HepG2 (cell line): ENCODE measurements around the gene CPVL. TPM values are rescaled to one million over a fixed set of nuclear protein-coding genes. Genes with fewer than 3 reads are reported as not detected.

Experiments used
- ATAC-seq: fragments of 200-7000 bp; cut with Tn5 transposase; 3 replicates; pipeline ENCODE4 v1.9.1; 2020; ENCODE audit warnings: mild to moderate bottlenecking, moderate library complexity
- BruUV-seq: library from RNA; stranded (reverse); fragments of 400-500 nt; replicated peaks from 2 replicates; lab custom pipeline; 2021; lab: Mats Ljungman, UMichigan
- CTCF ChIA-PET: fragments of 300-600 bp; formaldehyde crosslinking; extraction: SDS; loops from one replicate; lab custom pipeline; 2021; ENCODE audit warnings: low total read pairs, inconsistent platforms, low intra/inter-chr PET ratio; lab: Yijun Ruan, JAX
- POLR2A ChIA-PET: fragments of 350-600 bp; sonication (Branson Sonifier 250); formaldehyde crosslinking; loops from one replicate; lab custom pipeline; 2020; ENCODE audit warnings: antibody characterized with exemption, inconsistent platforms; lab: Yijun Ruan, JAX
- DNase-seq: peaks from one replicate; pipeline ENCODE4 v3.0.0-alpha.2; 2015; ENCODE audit warnings: low spot score
- FAIRE-seq: peaks from 3 replicates; lab custom pipeline; 2011; peaks lifted over from hg19 to GRCh38; lab: Jason Lieb, UNC
- H2AFZ ChIP-seq: one replicate; pipeline ENCODE4 v1.6.1; 2011; ENCODE audit warnings: low read length, inconsistent platforms
- H3K27ac ChIP-seq: fragments of 300-600 bp; 3 replicates; pipeline ENCODE4 v1.8.0; 2011; ENCODE audit warnings: mixed run types, mild to moderate bottlenecking, mixed read lengths, low read length, inconsistent platforms; ENCODE audit not compliant: insufficient read depth; ENCODE audit errors: extremely low read length
- H3K27me3 ChIP-seq, 2 experiments: fragments of 200-600 bp in 1 of 2; 2 replicates in 1 of 2; 3 replicates in 1 of 2; pipeline versions ENCODE4 v1.6.0 to v1.8.0; 2011; ENCODE audit warnings: low read length in 2 of 2, mild to moderate bottlenecking in 2 of 2, moderate library complexity in 2 of 2, inconsistent platforms in 1 of 2; ENCODE audit not compliant: insufficient read depth in 2 of 2, control insufficient read depth in 1 of 2
- H3K36me3 ChIP-seq, 2 experiments: fragments of 200-600 bp in 1 of 2; replicated peaks in 1 of 2; 2 replicates in 1 of 2; 3 replicates in 1 of 2; pipeline versions ENCODE4 v1.5.1 to v1.8.0; 2011; ENCODE audit warnings: low read length in 2 of 2, inconsistent platforms in 1 of 2; ENCODE audit not compliant: insufficient read depth in 2 of 2, control insufficient read depth in 1 of 2
- H3K4me1 ChIP-seq: 2 replicates; pipeline ENCODE4 v1.5.1; 2012; ENCODE audit warnings: low read length, inconsistent platforms; ENCODE audit not compliant: insufficient read depth
- H3K4me2 ChIP-seq: 2 replicates; pipeline ENCODE4 v1.6.0; 2011; ENCODE audit warnings: low read depth, low read length, inconsistent platforms
- H3K4me3 ChIP-seq, 3 experiments: fragments of 200-600 bp in 1 of 3; sonication (generic), shearing (Covaris generic) in 1 of 3; replicated peaks in 1 of 3; 2 replicates each; pipeline ENCODE4 v1.5.1; 2011 to 2016; ENCODE audit warnings: low read length in 3 of 3, inconsistent platforms in 2 of 3, low read depth in 2 of 3, mild to moderate bottlenecking in 2 of 3, control low read depth in 1 of 3, mixed read lengths in 1 of 3; ENCODE audit not compliant: insufficient read depth in 1 of 3
- H3K79me2 ChIP-seq: one replicate; pipeline ENCODE4 v1.6.1; 2011; ENCODE audit warnings: low read length, inconsistent platforms; ENCODE audit not compliant: insufficient read depth
- H3K9ac ChIP-seq: 2 replicates; pipeline ENCODE4 v1.6.0; 2011; ENCODE audit warnings: mild to moderate bottlenecking, low read depth, low read length, inconsistent platforms; ENCODE audit not compliant: insufficient read depth
- H3K9me3 ChIP-seq: 2 replicates; pipeline ENCODE4 v1.5.1; 2012; ENCODE audit warnings: mild to moderate bottlenecking, low read length
- H4K20me1 ChIP-seq: 2 replicates; pipeline ENCODE4 v1.6.0; 2011; ENCODE audit warnings: inconsistent platforms, mild to moderate bottlenecking, low read length, moderate library complexity; ENCODE audit not compliant: insufficient read depth
- CAMTA2 ChIP-seq: sonication (generic); formaldehyde crosslinking; IDR thresholded peaks from 2 replicates; pipeline ENCODE4 v1.4.0; 2020; ENCODE audit warnings: mild to moderate bottlenecking, missing genetic modification reagents, borderline replicate concordance
- CERS6 ChIP-seq: sonication (generic); formaldehyde crosslinking; IDR thresholded peaks from 2 replicates; pipeline ENCODE4 v1.5.0; 2020; ENCODE audit warnings: missing genetic modification reagents
- HNRNPH1 ChIP-seq: fragments of 200-400 bp; formaldehyde crosslinking; optimal IDR thresholded peaks from 2 replicates; pipeline ENCODE3; 2017; ENCODE audit warnings: mild to moderate bottlenecking, low read depth, low read length
- IRF1 ChIP-seq: sonication (generic); formaldehyde crosslinking; IDR thresholded peaks from 2 replicates; pipeline ENCODE4 v1.4.0; 2020; ENCODE audit warnings: low read depth, mild to moderate bottlenecking, missing genetic modification reagents
- KAT8 ChIP-seq: IDR thresholded peaks from 2 replicates; pipeline ENCODE4 v1.6.1; 2016; ENCODE audit warnings: missing genetic modification reagents, missing compliant biosample characterization
- NKX3-1 ChIP-seq: sonication (generic); formaldehyde crosslinking; IDR thresholded peaks from 2 replicates; pipeline ENCODE4 v1.5.0; 2020; ENCODE audit warnings: missing genetic modification reagents
- PHB2 ChIP-seq: fragments of 450-650 bp; IDR thresholded peaks from 2 replicates; pipeline ENCODE4 v1.6.1; 2018; ENCODE audit not compliant: partially characterized antibody
- SRSF9 ChIP-seq: fragments of 200-400 bp; formaldehyde crosslinking; IDR thresholded peaks from 2 replicates; pipeline ENCODE4 v1.6.1; 2018; ENCODE audit warnings: borderline replicate concordance, mild to moderate bottlenecking, low read depth, low read length; ENCODE audit not compliant: insufficient read depth, poor library complexity, severe bottlenecking
- ZNF431 ChIP-seq: sonication (generic); formaldehyde crosslinking; IDR thresholded peaks from 2 replicates; pipeline ENCODE4 v1.9.0; 2022; ENCODE audit warnings: missing genetic modification reagents, low read depth, mild to moderate bottlenecking, borderline replicate concordance
- ZNF451 ChIP-seq: sonication (generic); formaldehyde crosslinking; IDR thresholded peaks from 2 replicates; pipeline ENCODE4 v1.5.0; 2020; ENCODE audit warnings: mild to moderate bottlenecking, missing genetic modification reagents
- ZNF737 ChIP-seq: sonication (generic); formaldehyde crosslinking; IDR thresholded peaks from 2 replicates; pipeline ENCODE4 v1.5.0; 2020; ENCODE audit warnings: missing genetic modification reagents, mild to moderate bottlenecking, borderline replicate concordance
- ZSCAN29 ChIP-seq: sonication (generic); formaldehyde crosslinking; conservative IDR thresholded peaks from 2 replicates; pipeline ENCODE4 v1.4.0; 2020; ENCODE audit warnings: mild to moderate bottlenecking, missing genetic modification reagents
- ZSCAN30 ChIP-seq: sonication (generic); formaldehyde crosslinking; IDR thresholded peaks from 2 replicates; pipeline ENCODE4 v1.5.0; 2020; ENCODE audit warnings: mild to moderate bottlenecking, missing genetic modification reagents
- WGBS: methylation state at CpG from one replicate; pipeline ENCODE4 v1.1.6; 2017; ENCODE audit warnings: low lambda C conversion rate; 5-methylcytosine and 5-hydroxymethylcytosine counted together
- in situ Hi-C: cut with HindIII; loops from 2 replicates; pipeline ENCODE4 v1.10.0; 2017; ENCODE audit warnings: low pct_unique_long_range_greater_than_20kb; ENCODE audit not compliant: extremely low pct_ligation_motif_present
- intact Hi-C: fragments of 100-400 bp; cut with micrococcal nuclease; formaldehyde crosslinking; loops from one replicate; pipeline ENCODE4 v1.10.0; 2022; ENCODE audit not compliant: unreplicated experiment
- polyA plus RNA-seq, 8 experiments: library from polyadenylated mRNA; depleted of rRNA in 3 of 8; stranded (reverse) in 7 of 8; unstranded in 1 of 8; fragments of >200 nt; fragmentation: Illumina TruSeq in 4 of 8; extraction: Trizol in 4 of 8; gene quantifications; 2 replicates each; pipeline versions ENCODE4 v1.2.1 to v1.2.3, GENCODE V29; 2011 to 2016; ENCODE audit warnings: low read depth in 4 of 8, missing spikeins in 1 of 8, mixed read lengths in 1 of 8; ENCODE audit not compliant: insufficient read depth in 1 of 8
- total RNA-seq, 5 experiments: library from RNA; depleted of rRNA; stranded (reverse); fragments of >200 nt; fragmentation: Illumina TruSeq; extraction: Trizol; gene quantifications; 2 replicates each; pipeline ENCODE4 v1.2.3, GENCODE V29; 2016; ENCODE audit warnings: low read depth in 1 of 5
- TF ChIP-seq, protein P1 (sequence below): sonication (generic); formaldehyde crosslinking; IDR thresholded peaks from 2 replicates; pipeline ENCODE4 v1.8.0; 2022; ENCODE audit warnings: missing genetic modification reagents, low read depth, mild to moderate bottlenecking, borderline replicate concordance
- TF ChIP-seq, protein P2 (sequence below): sonication (generic); formaldehyde crosslinking; IDR thresholded peaks from 2 replicates; pipeline ENCODE4 v1.5.1; 2020; ENCODE audit warnings: missing genetic modification reagents, mild to moderate bottlenecking, borderline replicate concordance

CPVL gene
- total and polyA plus RNA-seq, 2 of the 13 experiments (the other 11 are each of a cell fraction or from before 2014, with no cell fraction given) = 59.2 to 294 TPM

GRCh38 chr7:29009947-29010346 lies 136.4 kb downstream of the CPVL start:
- H4K20me1 ChIP-seq = no peaks in the 10 kb centered on the region

GRCh38 chr7:29008590-29008989 lies 137.7 kb downstream of the CPVL start:
- intact Hi-C loops (no loop called here), in situ Hi-C loops (no loop called here)
- Histone ChIP-seq H3K9me3 (no peaks in the 10 kb centered on the region), H3K27ac (no peak overlapping the region), H3K4me2 (no peak overlapping the region), H3K79me2 (no peaks in the 10 kb centered on the region), H4K20me1 (no peaks in the 10 kb centered on the region), H3K4me1 (0 out of 2 replicates have a peak, but pooled peaks cover 5% of the 10 kb centered on the region), H2AFZ (no peak overlapping the region), H3K9ac (no peak overlapping the region), H3K27me3 (no peaks in the 10 kb centered on the region), H3K36me3 (no peaks in the 10 kb centered on the region; a peak in 1 of 5 replicates), H3K4me3 (no peak overlapping the region)
- ChIA-PET CTCF (no interaction called here), POLR2A (no interaction called here)
- no peak for DNase-seq
- FAIRE-seq = no peak
- BruUV-seq = no TSS peak
- WGBS = 93% methylated on average over 2 of the region's 2 CpGs
- ATAC-seq = no peak
- TF ChIP-seq PHB2 (no peak), ZSCAN30 (no peak), HNRNPH1 (no peak), KAT8 (CRISPR knock-in tag) (no peak), CAMTA2 (CRISPR knock-in tag) (no peak), ZNF451 (CRISPR knock-in tag) (no peak), NKX3-1 (no peak), SRSF9 (no peak)
- TF ChIP-seq, protein P1, sequence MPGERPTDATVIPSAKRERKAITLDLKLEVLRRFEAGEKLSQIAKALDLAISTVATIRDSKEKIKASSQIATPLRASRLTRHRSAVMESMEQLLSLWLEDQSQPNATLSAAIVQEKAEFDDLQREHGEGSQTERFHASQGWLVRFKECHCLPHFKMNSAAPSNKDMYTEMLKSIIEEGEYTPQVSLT (CRISPR knock-in tag) = no peak
- TF ChIP-seq, protein P2, sequence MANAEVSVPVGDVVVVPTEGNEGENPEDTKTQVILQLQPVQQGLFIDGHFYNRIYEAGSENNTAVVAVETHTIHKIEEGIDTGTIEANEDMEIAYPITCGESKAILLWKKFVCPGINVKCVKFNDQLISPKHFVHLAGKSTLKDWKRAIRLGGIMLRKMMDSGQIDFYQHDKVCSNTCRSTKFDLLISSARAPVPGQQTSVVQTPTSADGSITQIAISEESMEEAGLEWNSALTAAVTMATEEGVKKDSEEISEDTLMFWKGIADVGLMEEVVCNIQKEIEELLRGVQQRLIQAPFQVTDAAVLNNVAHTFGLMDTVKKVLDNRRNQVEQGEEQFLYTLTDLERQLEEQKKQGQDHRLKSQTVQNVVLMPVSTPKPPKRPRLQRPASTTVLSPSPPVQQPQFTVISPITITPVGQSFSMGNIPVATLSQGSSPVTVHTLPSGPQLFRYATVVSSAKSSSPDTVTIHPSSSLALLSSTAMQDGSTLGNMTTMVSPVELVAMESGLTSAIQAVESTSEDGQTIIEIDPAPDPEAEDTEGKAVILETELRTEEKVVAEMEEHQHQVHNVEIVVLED (CRISPR knock-in tag) = no peak

More at GRCh38 chr7:29009947-29010346, 136.4 kb downstream of the CPVL start:
- Histone ChIP-seq H3K9me3 (no peaks in the 10 kb centered on the region), H3K9ac (no peak overlapping the region), H3K4me1 (0 out of 2 replicates have a peak, but pooled peaks cover 5% of the 10 kb centered on the region), H3K4me3 (no peak overlapping the region), H2AFZ (no peak overlapping the region), H3K4me2 (no peak overlapping the region), H3K79me2 (no peaks in the 10 kb centered on the region), H3K27ac (no peak overlapping the region), H3K36me3 (no peaks in the 10 kb centered on the region; a peak in 1 of 5 replicates), H3K27me3 (no peaks in the 10 kb centered on the region)
- in situ Hi-C loops (no loop called here), intact Hi-C loops (no loop called here)
- POLR2A ChIA-PET = no interaction called here
- FAIRE-seq (no peak), DNase-seq (no peak), ATAC-seq (no peak)
- TF ChIP-seq ZNF737 (CRISPR knock-in tag) (no peak), CERS6 (CRISPR knock-in tag) (no peak), IRF1 (CRISPR knock-in tag) (no peak), ZSCAN29 (CRISPR knock-in tag) (no peak), ZNF431 (CRISPR knock-in tag) (no peak)
- 100% methylated on average over 1 of the region's 1 CpG for WGBS
- BruUV-seq = no TSS peak
- CTCF ChIA-PET = no interaction called here
